GM10266 (cell line): ENCODE data around the gene MED13L.

Experiments used
- DNase-seq: peaks from one replicate; pipeline ENCODE4 v3.0.0; 2012; ENCODE audit errors: extremely low spot score
- CTCF ChIP-seq: IDR thresholded peaks from 2 replicates; pipeline ENCODE4 v1.5.1; 2012; ENCODE audit warnings: mild to moderate bottlenecking, low read depth; ENCODE audit not compliant: control insufficient read depth, insufficient read depth; ENCODE audit errors: missing control alignments

Gene MED13L

GRCh38 chr12:116303929-116304328, 26.4 kb upstream of the MED13L start:
- no peak for DNase-seq
- no peak for TF ChIP-seq CTCF

GRCh38 chr12:116303066-116303465, 25.6 kb upstream of the MED13L start:
- no peak for DNase-seq
- TF ChIP-seq CTCF, result no peak

GRCh38 chr12:116302166-116303058, 24.9 kb upstream of the MED13L start:
- TF ChIP-seq CTCF, result no peak
- no peak for DNase-seq

GRCh38 chr12:116301621-116302020, 24.1 kb upstream of the MED13L start:
- DNase-seq, result no peak
- no peak for TF ChIP-seq CTCF

- no peak for TF ChIP-seq CTCF
- no peak for DNase-seq
Measured at GRCh38 chr12:116299665-116300328, 22.3 kb upstream of the MED13L start.

GRCh38 chr12:116299064-116299463, 21.6 kb upstream of the MED13L start:
- no peak for TF ChIP-seq CTCF

GRCh38 chr12:116298578-116298977, 21.1 kb upstream of the MED13L start:
- TF ChIP-seq CTCF, result no peak
- no peak for DNase-seq

More at GRCh38 chr12:116299064-116299463, 21.6 kb upstream of the MED13L start:
- DNase-seq, result no peak
